B cell (primary cell): ENCODE data around the gene USH2A. TPM values are rescaled to one million over a fixed set of nuclear protein-coding genes. Genes with fewer than 3 reads are reported as not detected.

ENCODE experiments used
- ATAC-seq: fragments of 200-7000 bp; cut with Tn5 transposase; one replicate; pipeline ENCODE4 v1.10.0; 2021; ENCODE audit warnings: low read depth, mild to moderate bottlenecking, moderate number of reproducible peaks, moderate library complexity
- CTCF ChIA-PET: fragments of 350-600 bp; sonication (Branson Sonifier 250); formaldehyde crosslinking; loops from one replicate; lab custom pipeline; 2021; ENCODE audit warnings: antibody characterized with exemption, inconsistent platforms; lab: Charles Lee
- POLR2A ChIA-PET: fragments of 350-600 bp; sonication (Branson Sonifier 250); formaldehyde crosslinking; loops from one replicate; lab custom pipeline; 2021; ENCODE audit warnings: antibody characterized with exemption; lab: Charles Lee
- DNase-seq: peaks from one replicate; pipeline ENCODE4 v3.0.0; 2013
- H2AFZ ChIP-seq: 2 replicates; pipeline ENCODE4 v1.6.1; 2012; ENCODE audit warnings: mild to moderate bottlenecking, low read depth, low read length; ENCODE audit not compliant: insufficient read depth, poor library complexity, severe bottlenecking
- H3K27ac ChIP-seq, 2 donors: 1 replicate in 1 of 2; 2 replicates in 1 of 2; pipeline ENCODE4 v1.5.1; 2012 to 2013; ENCODE audit warnings: low read length in 2 of 2, mild to moderate bottlenecking in 2 of 2, moderate library complexity in 1 of 2
- H3K27me3 ChIP-seq, 4 experiments: fragments of 200-600 bp in 1 of 4; sonication (generic) in 1 of 4; replicated peaks in 1 of 4; 1 replicate in 2 of 4; 2 replicates in 2 of 4; pipeline versions ENCODE4 v1.6.1 to v1.7.0; 2013 to 2016; ENCODE audit warnings: low read length in 3 of 4, mild to moderate bottlenecking in 2 of 4, mixed read lengths in 1 of 4, moderate library complexity in 1 of 4; ENCODE audit not compliant: insufficient read depth in 4 of 4, control insufficient read depth in 3 of 4; ENCODE audit errors: control extremely low read depth in 1 of 4
- H3K36me3 ChIP-seq, 2 experiments: replicated peaks in 1 of 2; 1 replicate in 1 of 2; 2 replicates in 1 of 2; pipeline versions ENCODE4 v1.6.1 to v1.7.1; 2013; ENCODE audit warnings: low read length in 1 of 2; ENCODE audit not compliant: insufficient read depth in 2 of 2, control insufficient read depth in 1 of 2; ENCODE audit errors: control extremely low read depth in 1 of 2, extremely low read depth in 1 of 2
- H3K4me1 ChIP-seq, 2 donors: fragments of 200-600 bp in 1 of 2; sonication (generic) in 1 of 2; 1 replicate in 1 of 2; 2 replicates in 1 of 2; pipeline versions ENCODE4 v1.5.1 to v1.6.1; 2013 to 2017; ENCODE audit warnings: low read length in 2 of 2; ENCODE audit not compliant: control insufficient read depth in 2 of 2, insufficient read depth in 2 of 2
- H3K4me2 ChIP-seq: replicated peaks from 2 replicates; pipeline ENCODE3; 2012; ENCODE audit warnings: mild to moderate bottlenecking, low read depth, low read length; ENCODE audit not compliant: poor library complexity, severe bottlenecking
- H3K4me3 ChIP-seq, 5 experiments: fragments of 200-600 bp in 1 of 5; sonication (generic) in 1 of 5; 1 replicate in 3 of 5; 2 replicates in 2 of 5; pipeline versions ENCODE4 v1.5.1 to v1.7.0; 2011 to 2016; ENCODE audit warnings: low read length in 4 of 5, mild to moderate bottlenecking in 4 of 5, low read depth in 2 of 5, control low read depth in 1 of 5, moderate library complexity in 1 of 5; ENCODE audit not compliant: insufficient read depth in 1 of 5; ENCODE audit errors: control extremely low read depth in 1 of 5, extremely low read depth in 1 of 5
- H3K79me2 ChIP-seq: fragments of 200-600 bp; sonication (generic); one replicate; pipeline ENCODE4 v1.6.0; 2016; ENCODE audit warnings: low read length; ENCODE audit not compliant: control insufficient read depth, insufficient read depth
- H3K9ac ChIP-seq: fragments of 200-600 bp; sonication (generic); 2 replicates; pipeline ENCODE4 v1.6.1; 2017; ENCODE audit warnings: mild to moderate bottlenecking, low read length, moderate library complexity
- H3K9me3 ChIP-seq, 3 donors: one replicate each; pipeline versions ENCODE4 v1.6.1 to v1.7.1; 2013; ENCODE audit warnings: low read length in 2 of 3; ENCODE audit not compliant: control insufficient read depth in 2 of 3, insufficient read depth in 1 of 3; ENCODE audit errors: control extremely low read depth in 1 of 3
- H4K20me1 ChIP-seq: 2 replicates; pipeline ENCODE4 v1.6.0; 2012; ENCODE audit warnings: mild to moderate bottlenecking, low read length; ENCODE audit not compliant: insufficient read depth, control insufficient read depth, poor library complexity, severe bottlenecking
- H3K27ac Mint-ChIP-seq: one replicate; pipeline ENCODE4 v1.8.0; 2021; ENCODE audit warnings: mixed read lengths
- H3K27me3 Mint-ChIP-seq: one replicate; pipeline ENCODE4 v1.8.0; 2021; ENCODE audit warnings: mixed read lengths
- H3K4me1 Mint-ChIP-seq: one replicate; pipeline ENCODE4 v1.8.0; 2021; ENCODE audit warnings: mixed read lengths
- H3K4me3 Mint-ChIP-seq: one replicate; pipeline ENCODE4 v1.8.0; 2021; ENCODE audit warnings: mixed read lengths
- H3K9me3 Mint-ChIP-seq: one replicate; pipeline ENCODE4 v1.8.0; 2022; ENCODE audit warnings: mixed read lengths; ENCODE audit not compliant: insufficient read depth
- CTCF ChIP-seq: fragments of 200-600 bp; IDR thresholded peaks from one replicate; pipeline ENCODE4 v1.8.0; 2022; ENCODE audit warnings: antibody characterized with exemption, mild to moderate bottlenecking
- EZH2 ChIP-seq: IDR thresholded peaks from 2 replicates; pipeline ENCODE4 v1.6.1; 2012; ENCODE audit warnings: borderline replicate concordance, low read depth, mild to moderate bottlenecking, moderate library complexity, low read length; ENCODE audit not compliant: insufficient read depth, poor library complexity, severe bottlenecking
- whole genome bisulfite sequencing: methylation state at CpG from one replicate; pipeline ENCODE4 v1.1.5; 2013; ENCODE audit warnings: missing lambda C conversion rate; ENCODE audit not compliant: insufficient coverage; 5-methylcytosine and 5-hydroxymethylcytosine counted together
- intact Hi-C: fragments of 100-400 bp; cut with micrococcal nuclease; formaldehyde crosslinking; loops from one replicate; pipeline ENCODE4 v1.10.0; 2022
- polyA plus RNA-seq: library from polyadenylated mRNA; depleted of rRNA; stranded (reverse); fragments of >200 nt; gene quantifications from 2 replicates; pipeline ENCODE4 v1.2.3, GENCODE V29; 2012
- total RNA-seq, 2 donors: library from RNA; stranded (reverse); fragments of 120-200 nt in 1 of 2; gene quantifications; 1 replicate in 1 of 2; 2 replicates in 1 of 2; pipeline versions ENCODE4 v1.2.3 to v1.2.4, GENCODE V29; 2013 to 2022

The USH2A gene
- total and polyA plus RNA-seq, 2 donors (not counting 1 experiment from before 2014, with no cell fraction given): 0.01 TPM; not detected in 1

DNA sequence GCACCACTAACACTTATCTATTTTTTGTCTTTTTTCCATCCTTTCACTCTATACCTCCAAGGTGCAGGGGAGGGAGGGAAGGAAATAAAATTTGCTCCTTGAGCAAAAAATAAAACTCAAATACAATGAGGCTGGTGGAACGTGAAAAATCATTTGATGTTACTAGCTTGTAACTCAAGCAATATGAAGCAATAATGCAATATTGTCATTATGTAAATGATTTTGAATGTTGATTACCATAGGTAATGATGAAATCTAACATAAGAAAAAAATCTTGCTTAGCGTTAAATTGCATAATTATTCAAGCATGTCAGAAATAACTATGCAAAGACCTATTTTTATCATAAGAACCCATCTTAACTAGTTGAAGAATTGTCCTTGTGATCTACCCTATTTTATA, 578.5 kb downstream of the USH2A start:
- no CpG with 5 or more reads among the region's 2 CpGs for WGBS
- POLR2A ChIA-PET: no interaction called here
- H3K27me3 Mint-ChIP-seq: no peaks in the 10 kb centered on the region

DNA sequence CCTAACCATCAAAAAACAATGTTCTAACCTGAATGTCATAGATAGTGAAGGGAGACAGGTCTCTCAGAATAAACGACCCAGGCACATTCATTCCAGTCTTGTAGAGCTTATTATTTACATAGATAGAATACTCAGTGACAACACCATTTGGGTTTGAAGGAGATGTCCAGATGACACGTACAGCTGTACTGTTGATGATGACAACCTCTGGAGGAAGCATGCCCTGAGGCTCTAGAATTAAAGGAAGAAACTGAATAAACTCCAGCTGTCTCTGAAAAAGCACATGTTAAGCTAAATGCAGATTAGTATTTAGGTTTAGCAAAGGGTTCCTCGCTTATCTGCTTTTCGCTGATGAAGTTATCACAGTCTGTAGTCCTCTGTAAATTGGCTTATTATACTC, 579.0 kb downstream of the USH2A start:
- no peak overlapping the region for H2AFZ ChIP-seq
- ChIA-PET POLR2A (no interaction called here), CTCF (no interaction called here)
- Mint-ChIP-seq H3K27me3 (no peaks in the 10 kb centered on the region), H3K27ac (no peak overlapping the region), H3K4me3 (no peak overlapping the region), H3K4me1 (no peaks in the 10 kb centered on the region), H3K9me3 (no peaks in the 10 kb centered on the region)
- H3K4me3 ChIP-seq: no peak overlapping the region
- no peaks in the 10 kb centered on the region for H3K36me3 ChIP-seq
- no peaks in the 10 kb centered on the region for H3K4me1 ChIP-seq
- H3K9me3 ChIP-seq: no peaks in the 10 kb centered on the region
- WGBS: 100% methylated on average over 1 of the region's 4 CpGs
- H4K20me1 ChIP-seq: no peaks in the 10 kb centered on the region
- no peak overlapping the region for H3K4me2 ChIP-seq
- TF ChIP-seq EZH2 (no peak), CTCF (no peak)
- DNase-seq: no peak
- H3K79me2 ChIP-seq: no peaks in the 10 kb centered on the region
- no peak overlapping the region for H3K27ac ChIP-seq
- intact Hi-C loops: no loop called here
- H3K27me3 ChIP-seq: no peaks in the 10 kb centered on the region
- no peak overlapping the region for H3K9ac ChIP-seq
- no peak for ATAC-seq

More for the DNA sequence above, 578.5 kb downstream of the USH2A start:
- H4K20me1 ChIP-seq: no peaks in the 10 kb centered on the region
- H2AFZ ChIP-seq: no peak overlapping the region
- H3K9ac ChIP-seq: no peak overlapping the region
- no peak overlapping the region for H3K27ac Mint-ChIP-seq
- H3K9me3 ChIP-seq: no peaks in the 10 kb centered on the region
- H3K4me1 Mint-ChIP-seq: no peaks in the 10 kb centered on the region
- CTCF ChIA-PET: no interaction called here
- no peak for DNase-seq
- no peaks in the 10 kb centered on the region for H3K27me3 ChIP-seq
- no peaks in the 10 kb centered on the region for H3K4me1 ChIP-seq
- H3K36me3 ChIP-seq: no peaks in the 10 kb centered on the region
- H3K27ac ChIP-seq: no peak overlapping the region
- intact Hi-C loops: no loop called here
- H3K9me3 Mint-ChIP-seq: no peaks in the 10 kb centered on the region
- no peak overlapping the region for H3K4me3 Mint-ChIP-seq
- no peak overlapping the region for H3K4me3 ChIP-seq
- TF ChIP-seq CTCF (no peak), EZH2 (no peak)
- ATAC-seq: no peak
- no peaks in the 10 kb centered on the region for H3K79me2 ChIP-seq
- H3K4me2 ChIP-seq: no peak overlapping the region
